ENCODE results near the gene KRT40. TPM values are rescaled to one million over a fixed set of nuclear protein-coding genes. Genes with fewer than 3 reads are reported as not detected.

Gene KRT40
- total and polyA plus RNA-seq, 2 of the 8 experiments (the other 6 are each of a cell fraction or from before 2014, with no cell fraction given): not detected

- TF ChIP-seq RAD21 (IDR thresholded peaks at IDR 0.05 in 1 of 2, conservative IDR thresholded peaks at IDR 0.05 in 1 of 2; ENCODE audit: low read depth in 2 of 2, low read length in 2 of 2): no peak
Observed at GRCh38 chr17:40940266-40940665, 43.9 kb downstream of the KRT40 start (continued).

All from H1 (cell line).